Vagina (tissue), 2 donors: Measurements from ENCODE around the gene TBC1D7.

Source experiments
- POLR2A ChIP-seq, 2 donors: fragments of 450-650 bp; IDR thresholded peaks; one replicate each; pipeline ENCODE4 v1.6.1; 2017; ENCODE audit warnings: antibody characterized with exemption in 2 of 2, mild to moderate bottlenecking in 2 of 2, moderate library complexity in 2 of 2
- TF ChIP-seq, protein P1 (sequence below), 3 experiments: fragments of 450-650 bp in 2 of 3; fragments of 200-600 bp in 1 of 3; sonication (generic) in 1 of 3; IDR thresholded peaks; one replicate each; pipeline ENCODE4 v1.5.1; 2017 to 2019; ENCODE audit warnings: antibody characterized with exemption in 3 of 3, mild to moderate bottlenecking in 2 of 3, moderate library complexity in 2 of 3

GRCh38 chr6:13377054-13377758 is 48.9 kb upstream of the TBC1D7 start:
- TF ChIP-seq, protein P1, sequence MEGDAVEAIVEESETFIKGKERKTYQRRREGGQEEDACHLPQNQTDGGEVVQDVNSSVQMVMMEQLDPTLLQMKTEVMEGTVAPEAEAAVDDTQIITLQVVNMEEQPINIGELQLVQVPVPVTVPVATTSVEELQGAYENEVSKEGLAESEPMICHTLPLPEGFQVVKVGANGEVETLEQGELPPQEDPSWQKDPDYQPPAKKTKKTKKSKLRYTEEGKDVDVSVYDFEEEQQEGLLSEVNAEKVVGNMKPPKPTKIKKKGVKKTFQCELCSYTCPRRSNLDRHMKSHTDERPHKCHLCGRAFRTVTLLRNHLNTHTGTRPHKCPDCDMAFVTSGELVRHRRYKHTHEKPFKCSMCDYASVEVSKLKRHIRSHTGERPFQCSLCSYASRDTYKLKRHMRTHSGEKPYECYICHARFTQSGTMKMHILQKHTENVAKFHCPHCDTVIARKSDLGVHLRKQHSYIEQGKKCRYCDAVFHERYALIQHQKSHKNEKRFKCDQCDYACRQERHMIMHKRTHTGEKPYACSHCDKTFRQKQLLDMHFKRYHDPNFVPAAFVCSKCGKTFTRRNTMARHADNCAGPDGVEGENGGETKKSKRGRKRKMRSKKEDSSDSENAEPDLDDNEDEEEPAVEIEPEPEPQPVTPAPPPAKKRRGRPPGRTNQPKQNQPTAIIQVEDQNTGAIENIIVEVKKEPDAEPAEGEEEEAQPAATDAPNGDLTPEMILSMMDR (IDR thresholded peaks at IDR 0.05) = no peak
- no peak for TF ChIP-seq POLR2A (IDR thresholded peaks at IDR 0.05)
